Calu3 (cell line): ENCODE measurements around the gene ACOT13. TPM values are rescaled to one million over a fixed set of nuclear protein-coding genes. Genes with fewer than 3 reads are reported as not detected.
A peak's percentile ranks its signal among the peaks of the same experiment; 100 is the strongest.

Source experiments
- BruUV-seq: library from RNA; stranded (reverse); fragments of 400-500 nt; replicated peaks from 2 replicates; lab custom pipeline; 2021; lab: Mats Ljungman, UMichigan
- CTCF ChIA-PET: fragments of 300-600 bp; sonication (Branson Sonifier 250); formaldehyde crosslinking; loops from one replicate; lab custom pipeline; 2022; ENCODE audit warnings: antibody characterized with exemption; lab: Charles Lee
- DNase-seq: peaks from one replicate; pipeline ENCODE4 v3.0.0; 2022
- H3K27ac Mint-ChIP-seq: one replicate; pipeline ENCODE4 v1.8.0; 2022; ENCODE audit warnings: mixed read lengths; ENCODE audit not compliant: unreplicated experiment
- H3K27me3 Mint-ChIP-seq: one replicate; pipeline ENCODE4 v1.8.0; 2022; ENCODE audit warnings: mixed read lengths; ENCODE audit not compliant: unreplicated experiment
- H3K36me3 Mint-ChIP-seq: one replicate; pipeline ENCODE4 v1.8.0; 2022; ENCODE audit warnings: mild to moderate bottlenecking, moderate library complexity, mixed read lengths; ENCODE audit not compliant: insufficient read depth, unreplicated experiment
- H3K4me1 Mint-ChIP-seq: one replicate; pipeline ENCODE4 v1.8.0; 2022; ENCODE audit warnings: mild to moderate bottlenecking, low read depth, mixed read lengths; ENCODE audit not compliant: unreplicated experiment
- H3K4me3 Mint-ChIP-seq: one replicate; pipeline ENCODE4 v1.8.0; 2022; ENCODE audit warnings: mild to moderate bottlenecking, low read depth, moderate library complexity, mixed read lengths; ENCODE audit not compliant: unreplicated experiment
- H3K9me3 Mint-ChIP-seq: one replicate; pipeline ENCODE4 v1.8.0; 2022; ENCODE audit warnings: low read depth, mixed read lengths; ENCODE audit not compliant: unreplicated experiment
- intact Hi-C: fragments of 100-400 bp; cut with micrococcal nuclease; formaldehyde crosslinking; loops from one replicate; pipeline ENCODE4 v1.10.0; 2022; ENCODE audit not compliant: unreplicated experiment
- total RNA-seq: library from RNA; stranded (reverse); gene quantifications from 2 replicates; pipeline ENCODE4 v1.2.3, GENCODE V29; 2022
- TF ChIP-seq, protein P1 (sequence below): fragments of 200-600 bp; IDR thresholded peaks from one replicate; pipeline ENCODE4 v1.8.0; 2022; ENCODE audit warnings: antibody characterized with exemption; ENCODE audit not compliant: unreplicated experiment

The ACOT13 gene
- total RNA-seq, 1 experiment from 2014 or later: 78.9 TPM

DNA sequence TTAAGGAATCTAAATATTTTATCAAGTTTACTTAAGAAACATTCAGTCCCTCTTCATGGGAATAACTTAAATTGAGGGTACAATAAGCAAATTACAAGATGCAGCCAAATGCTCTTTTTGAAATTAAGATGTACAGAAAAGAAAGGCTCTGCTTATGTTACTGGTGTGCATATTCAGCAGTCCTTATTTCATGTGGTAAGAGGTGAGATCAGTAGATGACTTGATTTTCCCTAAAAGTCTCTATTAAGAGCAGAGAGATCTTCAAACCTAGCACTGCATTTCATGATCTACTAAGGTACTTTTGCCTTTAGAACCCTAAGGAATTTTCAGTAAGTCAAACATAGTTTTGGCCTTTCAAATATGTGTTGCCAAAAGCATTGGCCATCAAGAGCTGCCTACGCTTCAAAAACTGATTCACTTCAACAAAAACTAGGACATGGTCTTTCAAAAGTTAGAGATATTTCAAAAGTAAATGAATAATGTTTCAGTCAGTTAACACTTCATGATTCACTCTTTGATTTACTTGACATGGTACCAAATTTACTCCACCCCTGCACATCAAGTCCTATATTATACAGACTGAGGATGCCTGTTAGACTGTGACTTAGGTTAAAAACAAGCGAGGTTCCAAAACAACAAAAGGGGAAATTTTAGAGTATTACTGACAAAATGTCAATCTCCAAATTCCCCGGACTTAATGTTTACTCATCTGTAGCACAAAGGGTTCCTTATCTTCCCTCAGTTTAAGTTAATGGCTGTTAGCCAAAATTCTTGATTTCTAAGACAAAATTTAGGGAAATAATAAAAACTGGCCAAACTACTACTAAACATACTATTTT, 32.9 kb downstream of the ACOT13 start:
- DNase-seq: no peak
- H3K27ac Mint-ChIP-seq: no peak overlapping the region
- H3K27me3 Mint-ChIP-seq: no peaks in the 10 kb centered on the region
- H3K4me3 Mint-ChIP-seq: no peak overlapping the region
- H3K4me1 Mint-ChIP-seq: peaks cover 41% of the 10 kb centered on the region
- BruUV-seq: no TSS peak
- intact Hi-C loops: loop anchor here (1.0 to 5.0 kb wide), 3 partner anchors 52 to 373 kb away; partner anchors contain the start of gene KIAA0319
- TF ChIP-seq, protein P1, sequence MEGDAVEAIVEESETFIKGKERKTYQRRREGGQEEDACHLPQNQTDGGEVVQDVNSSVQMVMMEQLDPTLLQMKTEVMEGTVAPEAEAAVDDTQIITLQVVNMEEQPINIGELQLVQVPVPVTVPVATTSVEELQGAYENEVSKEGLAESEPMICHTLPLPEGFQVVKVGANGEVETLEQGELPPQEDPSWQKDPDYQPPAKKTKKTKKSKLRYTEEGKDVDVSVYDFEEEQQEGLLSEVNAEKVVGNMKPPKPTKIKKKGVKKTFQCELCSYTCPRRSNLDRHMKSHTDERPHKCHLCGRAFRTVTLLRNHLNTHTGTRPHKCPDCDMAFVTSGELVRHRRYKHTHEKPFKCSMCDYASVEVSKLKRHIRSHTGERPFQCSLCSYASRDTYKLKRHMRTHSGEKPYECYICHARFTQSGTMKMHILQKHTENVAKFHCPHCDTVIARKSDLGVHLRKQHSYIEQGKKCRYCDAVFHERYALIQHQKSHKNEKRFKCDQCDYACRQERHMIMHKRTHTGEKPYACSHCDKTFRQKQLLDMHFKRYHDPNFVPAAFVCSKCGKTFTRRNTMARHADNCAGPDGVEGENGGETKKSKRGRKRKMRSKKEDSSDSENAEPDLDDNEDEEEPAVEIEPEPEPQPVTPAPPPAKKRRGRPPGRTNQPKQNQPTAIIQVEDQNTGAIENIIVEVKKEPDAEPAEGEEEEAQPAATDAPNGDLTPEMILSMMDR: no peak
- peaks cover 66% of the 10 kb centered on the region for H3K36me3 Mint-ChIP-seq
- CTCF ChIA-PET: interaction anchor here (0.6 to 0.7 kb wide), 4 partner anchors 13 to 205 kb away, joined by 3 to 6 read pairs (median 4); no protein-coding TSS in a partner anchor
- H3K9me3 Mint-ChIP-seq: no peaks in the 10 kb centered on the region

GRCh38 chr6:24702720-24703282, 35.9 kb downstream of the ACOT13 start:
- intact Hi-C loops: no loop called here
- Mint-ChIP-seq H3K9me3 (no peaks in the 10 kb centered on the region), H3K27me3 (no peaks in the 10 kb centered on the region), H3K36me3 (peaks cover 86% of the 10 kb centered on the region), H3K4me3 (no peak overlapping the region), H3K4me1 (peaks cover 27% of the 10 kb centered on the region), H3K27ac (peak overlapping the region; percentile 29)
- no peak for DNase-seq
- CTCF ChIA-PET: interaction anchor here (0.6 to 0.8 kb wide), 2 partner anchors 64 to 179 kb away, joined by 3 to 5 read pairs; no protein-coding TSS in a partner anchor
- BruUV-seq: no TSS peak
- TF ChIP-seq, protein P1: no peak

DNA sequence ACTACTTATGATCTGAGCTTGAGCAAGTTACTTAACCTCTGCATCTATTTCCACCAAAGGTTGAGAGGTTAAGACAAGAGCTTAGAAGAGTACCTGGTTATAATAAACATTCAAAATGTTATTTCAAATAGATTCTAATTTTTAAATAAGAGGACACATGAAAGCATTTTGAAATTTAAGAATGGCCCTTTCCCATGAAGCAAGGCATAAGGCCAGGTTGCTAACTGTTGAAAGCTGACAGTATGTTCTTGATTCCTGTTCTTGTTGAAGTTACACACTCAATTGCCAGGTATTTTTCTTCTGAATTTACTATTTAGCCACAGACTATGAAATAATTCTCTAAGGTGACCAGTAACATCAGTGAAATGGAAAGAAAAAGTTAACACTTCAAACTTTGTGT, 37.6 kb downstream of the ACOT13 start:
- no peak overlapping the region for H3K4me3 Mint-ChIP-seq
- no peak for DNase-seq
- peak overlapping the region; percentile 29 for H3K27ac Mint-ChIP-seq
- H3K4me1 Mint-ChIP-seq: peaks cover 27% of the 10 kb centered on the region
- CTCF ChIA-PET: interaction anchor here (0.7 kb wide), 1 partner anchor 35 kb away, joined by 3 read pairs; no protein-coding TSS in a partner anchor
- intact Hi-C loops: no loop called here
- peaks cover 89% of the 10 kb centered on the region for H3K36me3 Mint-ChIP-seq
- BruUV-seq: no TSS peak
- H3K9me3 Mint-ChIP-seq: no peaks in the 10 kb centered on the region
- TF ChIP-seq, protein P1: no peak
- H3K27me3 Mint-ChIP-seq: no peaks in the 10 kb centered on the region

GRCh38 chr6:24708612-24709011, 41.7 kb downstream of the ACOT13 start:
- peak overlapping the region; percentile 21 for H3K27ac Mint-ChIP-seq
- H3K36me3 Mint-ChIP-seq: peaks cover 92% of the 10 kb centered on the region
- CTCF ChIA-PET: interaction anchor here (0.6 to 0.7 kb wide), 2 partner anchors 58 to 62 kb away, joined by 3 read pairs; no protein-coding TSS in a partner anchor
- no peaks in the 10 kb centered on the region for H3K9me3 Mint-ChIP-seq
- intact Hi-C loops: no loop called here
- peaks cover 20% of the 10 kb centered on the region for H3K4me1 Mint-ChIP-seq
- H3K27me3 Mint-ChIP-seq: no peaks in the 10 kb centered on the region
- BruUV-seq: no TSS peak
- DNase-seq: no peak
- TF ChIP-seq, protein P1: no peak
- no peak overlapping the region for H3K4me3 Mint-ChIP-seq
